Measurements from ENCODE around the gene OR8G1. TPM values are rescaled to one million over a fixed set of nuclear protein-coding genes. Genes with fewer than 3 reads are reported as not detected.

The OR8G1 gene
- total and polyA plus RNA-seq, 9 of the 15 experiments (the other 6 are each of a cell fraction or from before 2014, with no cell fraction given): 0.03 to 1.4 (median 0.51) TPM; not detected in 1

DNA sequence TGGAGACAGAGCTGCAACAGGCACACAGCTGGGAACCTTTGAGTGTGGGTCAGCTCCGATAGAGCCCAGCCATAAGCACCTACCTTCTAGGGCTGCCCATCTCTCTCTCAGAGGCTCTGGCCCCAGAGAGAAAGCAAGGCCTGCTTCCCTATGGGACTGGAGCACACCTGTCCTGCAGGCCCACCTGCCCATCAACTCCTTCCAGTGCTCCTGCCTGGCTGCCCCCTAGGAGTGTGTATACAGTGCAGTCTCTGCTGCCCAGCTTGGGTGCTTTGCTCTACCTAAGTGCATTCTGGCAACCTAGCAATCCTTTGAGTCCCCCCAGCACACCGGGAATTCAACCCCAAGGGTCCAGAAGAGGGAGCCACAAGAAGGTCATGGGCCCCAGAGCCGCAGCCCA, 36.3 kb downstream of the OR8G1 start:
- H3K79me2 ChIP-seq (ENCODE audit: control insufficient read depth, insufficient read depth, low read length): no peaks in the 10 kb centered on the region
- in situ Hi-C loops (cut with MboI): no loop called here
- FAIRE-seq: no peak
- H3K9me1 ChIP-seq (ENCODE audit: control insufficient read depth, insufficient read depth, low read length): no peaks in the 10 kb centered on the region
- H4K20me1 ChIP-seq (replicated peaks; ENCODE audit: control insufficient read depth, insufficient read depth, low read length): no peaks in the 10 kb centered on the region
- H3K9me3 ChIP-seq (replicated peaks; ENCODE audit: control insufficient read depth, insufficient read depth, low read depth, low read length): peaks cover 5% of the 10 kb centered on the region; the same call in 1 of the 2 replicates
- H3K27me3 ChIP-seq (ENCODE audit: control insufficient read depth in 2 of 2, insufficient read depth in 2 of 2, low read length in 2 of 2): no peaks in the 10 kb centered on the region
- POLR2A ChIA-PET: interaction anchor here (1.3 kb wide), 1 partner anchor 12 kb away, joined by 4 read pairs; no protein-coding TSS in a partner anchor
- no peak for ATAC-seq
- H3K4me1 ChIP-seq (replicated peaks in 1 of 2; ENCODE audit: control insufficient read depth in 2 of 2, insufficient read depth in 2 of 2, low read length in 2 of 2): peaks cover 6 to 13% of the 10 kb centered on the region in 2 experiments
- intact Hi-C loops (cut with micrococcal nuclease): loop anchor here (2.0 to 5.0 kb wide), 3 partner anchors 70 to 205 kb away; no protein-coding TSS in a partner anchor
- no peak overlapping the region for H3K9ac ChIP-seq (ENCODE audit: insufficient read depth in 1 of 2, low read depth in 2 of 2, low read length in 2 of 2)
- H3K4me2 ChIP-seq (ENCODE audit: insufficient read depth, low read length): no peak overlapping the region
- H3K36me3 ChIP-seq (ENCODE audit: control insufficient read depth, insufficient read depth, low read length): peaks cover 3% of the 10 kb centered on the region; the same call in 1 of the 3 replicates
- no peak overlapping the region for H3K4me3 ChIP-seq
- H3K27ac ChIP-seq (ENCODE audit: extremely low read depth, low read depth, low read length): no peak overlapping the region
- H2AFZ ChIP-seq (ENCODE audit: low read depth, low read length): no peak overlapping the region
- no TSS peak for BruUV-seq (replicated peaks)
- WGBS (ENCODE audit: insufficient coverage, low coverage, missing lambda C conversion rate): 88% methylated on average over 2 of the region's 3 CpGs
- no peak for DNase-seq (ENCODE audit: extremely low read depth in 1 of 4, low spot score in 3 of 4)
- CTCF ChIA-PET (ENCODE audit: low intra/inter-chr PET ratio): no interaction called here
- TF ChIP-seq, protein P1, sequence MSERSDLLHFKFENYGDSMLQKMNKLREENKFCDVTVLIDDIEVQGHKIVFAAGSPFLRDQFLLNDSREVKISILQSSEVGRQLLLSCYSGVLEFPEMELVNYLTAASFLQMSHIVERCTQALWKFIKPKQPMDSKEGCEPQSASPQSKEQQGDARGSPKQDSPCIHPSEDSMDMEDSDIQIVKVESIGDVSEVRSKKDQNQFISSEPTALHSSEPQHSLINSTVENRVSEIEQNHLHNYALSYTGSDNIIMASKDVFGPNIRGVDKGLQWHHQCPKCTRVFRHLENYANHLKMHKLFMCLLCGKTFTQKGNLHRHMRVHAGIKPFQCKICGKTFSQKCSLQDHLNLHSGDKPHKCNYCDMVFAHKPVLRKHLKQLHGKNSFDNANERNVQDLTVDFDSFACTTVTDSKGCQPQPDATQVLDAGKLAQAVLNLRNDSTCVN (CRISPR knock-in tag; IDR thresholded peaks at IDR 0.05): no peak
- TF ChIP-seq NR1H2 (CRISPR knock-in tag; IDR thresholded peaks at IDR 0.05): no peak
- TF ChIP-seq, protein P2, sequence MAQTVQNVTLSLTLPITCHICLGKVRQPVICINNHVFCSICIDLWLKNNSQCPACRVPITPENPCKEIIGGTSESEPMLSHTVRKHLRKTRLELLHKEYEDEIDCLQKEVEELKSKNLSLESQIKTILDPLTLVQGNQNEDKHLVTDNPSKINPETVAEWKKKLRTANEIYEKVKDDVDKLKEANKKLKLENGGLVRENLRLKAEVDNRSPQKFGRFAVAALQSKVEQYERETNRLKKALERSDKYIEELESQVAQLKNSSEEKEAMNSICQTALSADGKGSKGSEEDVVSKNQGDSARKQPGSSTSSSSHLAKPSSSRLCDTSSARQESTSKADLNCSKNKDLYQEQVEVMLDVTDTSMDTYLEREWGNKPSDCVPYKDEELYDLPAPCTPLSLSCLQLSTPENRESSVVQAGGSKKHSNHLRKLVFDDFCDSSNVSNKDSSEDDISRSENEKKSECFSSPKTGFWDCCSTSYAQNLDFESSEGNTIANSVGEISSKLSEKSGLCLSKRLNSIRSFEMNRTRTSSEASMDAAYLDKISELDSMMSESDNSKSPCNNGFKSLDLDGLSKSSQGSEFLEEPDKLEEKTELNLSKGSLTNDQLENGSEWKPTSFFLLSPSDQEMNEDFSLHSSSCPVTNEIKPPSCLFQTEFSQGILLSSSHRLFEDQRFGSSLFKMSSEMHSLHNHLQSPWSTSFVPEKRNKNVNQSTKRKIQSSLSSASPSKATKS (CRISPR knock-in tag; IDR thresholded peaks at IDR 0.05): no peak
- TF ChIP-seq, protein P3, sequence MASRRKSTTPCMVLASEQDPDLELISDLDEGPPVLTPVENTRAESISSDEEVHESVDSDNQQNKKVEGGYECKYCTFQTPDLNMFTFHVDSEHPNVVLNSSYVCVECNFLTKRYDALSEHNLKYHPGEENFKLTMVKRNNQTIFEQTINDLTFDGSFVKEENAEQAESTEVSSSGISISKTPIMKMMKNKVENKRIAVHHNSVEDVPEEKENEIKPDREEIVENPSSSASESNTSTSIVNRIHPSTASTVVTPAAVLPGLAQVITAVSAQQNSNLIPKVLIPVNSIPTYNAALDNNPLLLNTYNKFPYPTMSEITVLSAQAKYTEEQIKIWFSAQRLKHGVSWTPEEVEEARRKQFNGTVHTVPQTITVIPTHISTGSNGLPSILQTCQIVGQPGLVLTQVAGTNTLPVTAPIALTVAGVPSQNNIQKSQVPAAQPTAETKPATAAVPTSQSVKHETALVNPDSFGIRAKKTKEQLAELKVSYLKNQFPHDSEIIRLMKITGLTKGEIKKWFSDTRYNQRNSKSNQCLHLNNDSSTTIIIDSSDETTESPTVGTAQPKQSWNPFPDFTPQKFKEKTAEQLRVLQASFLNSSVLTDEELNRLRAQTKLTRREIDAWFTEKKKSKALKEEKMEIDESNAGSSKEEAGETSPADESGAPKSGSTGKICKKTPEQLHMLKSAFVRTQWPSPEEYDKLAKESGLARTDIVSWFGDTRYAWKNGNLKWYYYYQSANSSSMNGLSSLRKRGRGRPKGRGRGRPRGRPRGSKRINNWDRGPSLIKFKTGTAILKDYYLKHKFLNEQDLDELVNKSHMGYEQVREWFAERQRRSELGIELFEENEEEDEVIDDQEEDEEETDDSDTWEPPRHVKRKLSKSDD (conservative IDR thresholded peaks at IDR 0.05; ENCODE audit: low read length): no peak
- TF ChIP-seq ZNF239 (CRISPR knock-in tag; IDR thresholded peaks at IDR 0.05): no peak
- no peak for TF ChIP-seq NONO (IDR thresholded peaks at IDR 0.05; ENCODE audit: low read depth in 2 of 2, low read length in 1 of 2)
- no peak for TF ChIP-seq RFX7 (CRISPR knock-in tag; IDR thresholded peaks at IDR 0.05)
- no peak for TF ChIP-seq NFE2 (IDR thresholded peaks at IDR 0.05; ENCODE audit: low read depth)
- TF ChIP-seq JUNB (CRISPR knock-in tag; conservative IDR thresholded peaks at IDR 0.05): no peak
- no peak for TF ChIP-seq YY1 (IDR thresholded peaks at IDR 0.05; ENCODE audit: borderline replicate concordance in 1 of 3, control insufficient read depth in 1 of 3, extremely low read depth in 1 of 3, insufficient read depth in 3 of 3, insufficient read length in 1 of 3, insufficient replicate concordance in 2 of 3, low read depth in 1 of 3, low read length in 2 of 3)
- TF ChIP-seq, protein P4, sequence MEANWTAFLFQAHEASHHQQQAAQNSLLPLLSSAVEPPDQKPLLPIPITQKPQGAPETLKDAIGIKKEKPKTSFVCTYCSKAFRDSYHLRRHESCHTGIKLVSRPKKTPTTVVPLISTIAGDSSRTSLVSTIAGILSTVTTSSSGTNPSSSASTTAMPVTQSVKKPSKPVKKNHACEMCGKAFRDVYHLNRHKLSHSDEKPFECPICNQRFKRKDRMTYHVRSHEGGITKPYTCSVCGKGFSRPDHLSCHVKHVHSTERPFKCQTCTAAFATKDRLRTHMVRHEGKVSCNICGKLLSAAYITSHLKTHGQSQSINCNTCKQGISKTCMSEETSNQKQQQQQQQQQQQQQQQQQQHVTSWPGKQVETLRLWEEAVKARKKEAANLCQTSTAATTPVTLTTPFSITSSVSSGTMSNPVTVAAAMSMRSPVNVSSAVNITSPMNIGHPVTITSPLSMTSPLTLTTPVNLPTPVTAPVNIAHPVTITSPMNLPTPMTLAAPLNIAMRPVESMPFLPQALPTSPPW (CRISPR knock-in tag; IDR thresholded peaks at IDR 0.05): no peak
- TF ChIP-seq, protein P5, sequence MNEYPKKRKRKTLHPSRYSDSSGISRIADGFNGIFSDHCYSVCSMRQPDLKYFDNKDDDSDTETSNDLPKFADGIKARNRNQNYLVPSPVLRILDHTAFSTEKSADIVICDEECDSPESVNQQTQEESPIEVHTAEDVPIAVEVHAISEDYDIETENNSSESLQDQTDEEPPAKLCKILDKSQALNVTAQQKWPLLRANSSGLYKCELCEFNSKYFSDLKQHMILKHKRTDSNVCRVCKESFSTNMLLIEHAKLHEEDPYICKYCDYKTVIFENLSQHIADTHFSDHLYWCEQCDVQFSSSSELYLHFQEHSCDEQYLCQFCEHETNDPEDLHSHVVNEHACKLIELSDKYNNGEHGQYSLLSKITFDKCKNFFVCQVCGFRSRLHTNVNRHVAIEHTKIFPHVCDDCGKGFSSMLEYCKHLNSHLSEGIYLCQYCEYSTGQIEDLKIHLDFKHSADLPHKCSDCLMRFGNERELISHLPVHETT (CRISPR knock-in tag; conservative IDR thresholded peaks at IDR 0.05 in 1 of 2, IDR thresholded peaks at IDR 0.05 in 1 of 2): no peak

All from K562 (cell line).